ENCODE measurements around the gene PNPLA6. TPM values are rescaled to one million over a fixed set of nuclear protein-coding genes. Genes with fewer than 3 reads are reported as not detected.

PNPLA6 gene
- total RNA-seq, 1 experiment from 2014 or later = 60.1 TPM

DNA sequence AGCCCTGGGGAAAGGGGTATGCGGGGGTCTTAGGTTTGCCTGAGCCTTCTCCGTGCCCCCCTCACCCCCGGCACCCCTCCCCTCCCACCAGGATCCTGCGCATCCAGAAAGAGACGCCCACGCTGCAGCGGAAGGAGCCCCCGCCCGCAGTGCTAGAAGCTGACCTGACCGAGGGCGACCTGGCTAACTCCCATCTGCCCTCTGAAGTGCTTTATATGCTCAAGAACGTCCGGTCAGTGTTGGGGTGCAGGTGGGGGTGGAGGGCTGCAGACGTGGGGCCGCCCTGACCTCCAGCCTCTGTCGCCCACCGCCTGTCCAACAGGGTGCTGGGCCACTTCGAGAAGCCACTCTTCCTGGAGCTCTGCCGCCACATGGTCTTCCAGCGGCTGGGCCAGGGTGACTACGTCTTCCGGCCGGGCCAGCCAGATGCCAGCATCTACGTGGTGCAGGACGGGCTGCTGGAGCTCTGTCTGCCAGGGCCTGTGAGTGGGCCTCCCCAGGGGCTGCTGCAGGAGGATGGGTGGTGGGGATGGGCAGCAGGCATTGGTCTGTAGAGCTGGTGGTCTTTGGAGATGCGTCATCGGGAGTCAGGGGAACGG lies 4.4 kb downstream of the PNPLA6 start:
- TF ChIP-seq, protein P1, sequence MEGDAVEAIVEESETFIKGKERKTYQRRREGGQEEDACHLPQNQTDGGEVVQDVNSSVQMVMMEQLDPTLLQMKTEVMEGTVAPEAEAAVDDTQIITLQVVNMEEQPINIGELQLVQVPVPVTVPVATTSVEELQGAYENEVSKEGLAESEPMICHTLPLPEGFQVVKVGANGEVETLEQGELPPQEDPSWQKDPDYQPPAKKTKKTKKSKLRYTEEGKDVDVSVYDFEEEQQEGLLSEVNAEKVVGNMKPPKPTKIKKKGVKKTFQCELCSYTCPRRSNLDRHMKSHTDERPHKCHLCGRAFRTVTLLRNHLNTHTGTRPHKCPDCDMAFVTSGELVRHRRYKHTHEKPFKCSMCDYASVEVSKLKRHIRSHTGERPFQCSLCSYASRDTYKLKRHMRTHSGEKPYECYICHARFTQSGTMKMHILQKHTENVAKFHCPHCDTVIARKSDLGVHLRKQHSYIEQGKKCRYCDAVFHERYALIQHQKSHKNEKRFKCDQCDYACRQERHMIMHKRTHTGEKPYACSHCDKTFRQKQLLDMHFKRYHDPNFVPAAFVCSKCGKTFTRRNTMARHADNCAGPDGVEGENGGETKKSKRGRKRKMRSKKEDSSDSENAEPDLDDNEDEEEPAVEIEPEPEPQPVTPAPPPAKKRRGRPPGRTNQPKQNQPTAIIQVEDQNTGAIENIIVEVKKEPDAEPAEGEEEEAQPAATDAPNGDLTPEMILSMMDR (IDR thresholded peaks at IDR 0.05; ENCODE audit: unreplicated experiment) = no peak
- DNase-seq = no peak
- CTCF ChIA-PET = no interaction called here
- Mint-ChIP-seq H3K4me3 (ENCODE audit: low read depth, unreplicated experiment) (no peak overlapping the region), H3K9me3 (ENCODE audit: low read depth, unreplicated experiment) (no peaks in the 10 kb centered on the region), H3K27ac (ENCODE audit: unreplicated experiment) (no peak overlapping the region), H3K27me3 (ENCODE audit: unreplicated experiment) (no peaks in the 10 kb centered on the region), H3K36me3 (ENCODE audit: insufficient read depth, unreplicated experiment) (peaks cover 19% of the 10 kb centered on the region), H3K4me1 (ENCODE audit: low read depth, unreplicated experiment) (no peaks in the 10 kb centered on the region)
- no TSS peak for BruUV-seq (replicated peaks)
- intact Hi-C loops (cut with micrococcal nuclease; ENCODE audit: unreplicated experiment) = no loop called here

DNA sequence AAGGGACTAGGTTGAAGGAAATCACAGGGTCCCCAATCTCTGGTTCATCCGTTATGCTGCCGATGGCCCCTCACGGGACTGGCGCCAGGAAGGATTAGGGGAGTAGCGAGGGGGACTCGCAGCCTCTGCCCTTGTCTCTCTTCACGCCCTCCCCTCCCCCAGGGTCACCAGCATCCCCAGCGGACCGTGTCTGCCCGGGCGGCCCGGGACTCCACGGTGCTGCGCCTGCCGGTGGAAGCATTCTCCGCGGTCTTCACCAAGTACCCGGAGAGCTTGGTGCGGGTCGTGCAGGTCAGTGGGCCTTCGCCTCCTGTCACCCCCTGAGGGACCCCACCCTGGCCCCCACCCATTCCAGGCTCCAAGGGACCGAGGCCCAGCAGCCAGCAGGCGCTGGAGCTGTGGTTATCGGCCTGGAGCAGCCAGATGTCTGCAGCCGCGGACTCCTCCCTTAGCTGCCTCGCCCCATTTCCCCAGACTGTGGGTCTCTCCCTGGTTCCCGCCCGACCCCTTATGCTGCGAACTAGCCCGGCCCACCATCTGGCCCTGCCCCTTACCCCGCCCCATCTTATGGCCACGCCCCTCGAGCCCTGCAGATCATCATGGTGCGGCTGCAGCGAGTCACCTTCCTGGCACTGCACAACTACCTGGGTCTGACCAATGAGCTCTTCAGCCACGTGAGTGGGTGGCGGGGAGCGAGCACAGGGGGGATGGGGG lies 5.4 kb downstream of the PNPLA6 start:
- no peak for DNase-seq
- no peaks in the 10 kb centered on the region for H3K9me3 Mint-ChIP-seq (ENCODE audit: low read depth, unreplicated experiment)
- intact Hi-C loops (cut with micrococcal nuclease; ENCODE audit: unreplicated experiment) = no loop called here
- H3K4me1 Mint-ChIP-seq (ENCODE audit: low read depth, unreplicated experiment) = no peaks in the 10 kb centered on the region
- no peak overlapping the region for H3K4me3 Mint-ChIP-seq (ENCODE audit: low read depth, unreplicated experiment)
- TF ChIP-seq, protein P1 (IDR thresholded peaks at IDR 0.05; ENCODE audit: unreplicated experiment) = no peak
- H3K27me3 Mint-ChIP-seq (ENCODE audit: unreplicated experiment) = no peaks in the 10 kb centered on the region
- H3K36me3 Mint-ChIP-seq (ENCODE audit: insufficient read depth, unreplicated experiment) = peaks cover 9% of the 10 kb centered on the region
- CTCF ChIA-PET = interaction anchor here (0.6 kb wide), 1 partner anchor 264 kb away, joined by 5 read pairs; no protein-coding TSS in a partner anchor
- no TSS peak for BruUV-seq (replicated peaks)
- no peak overlapping the region for H3K27ac Mint-ChIP-seq (ENCODE audit: unreplicated experiment)

DNA sequence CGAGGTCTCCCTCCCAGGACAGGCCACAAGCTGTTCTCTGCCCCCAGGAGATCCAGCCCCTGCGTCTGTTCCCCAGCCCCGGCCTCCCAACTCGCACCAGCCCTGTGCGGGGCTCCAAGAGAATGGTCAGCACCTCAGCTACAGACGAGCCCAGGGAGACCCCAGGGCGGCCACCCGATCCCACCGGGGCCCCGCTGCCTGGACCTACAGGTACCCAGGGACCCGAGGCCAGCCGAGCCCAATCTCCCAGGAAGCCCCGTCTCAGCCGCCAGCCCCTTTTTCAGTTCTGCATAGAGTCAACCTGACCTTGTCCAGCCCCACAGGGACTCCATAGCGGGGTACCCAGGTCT lies 5.9 kb downstream of the PNPLA6 start:
- CTCF ChIA-PET = interaction anchor here (0.6 kb wide), 1 partner anchor 263 kb away, joined by 5 read pairs; no protein-coding TSS in a partner anchor
- Mint-ChIP-seq H3K9me3 (ENCODE audit: low read depth, unreplicated experiment) (no peaks in the 10 kb centered on the region), H3K4me3 (ENCODE audit: low read depth, unreplicated experiment) (no peak overlapping the region), H3K4me1 (ENCODE audit: low read depth, unreplicated experiment) (no peaks in the 10 kb centered on the region), H3K27me3 (ENCODE audit: unreplicated experiment) (no peaks in the 10 kb centered on the region), H3K27ac (ENCODE audit: unreplicated experiment) (no peak overlapping the region), H3K36me3 (ENCODE audit: insufficient read depth, unreplicated experiment) (peaks cover 4% of the 10 kb centered on the region)
- no TSS peak for BruUV-seq (replicated peaks)
- DNase-seq = no peak
- intact Hi-C loops (cut with micrococcal nuclease; ENCODE audit: unreplicated experiment) = no loop called here
- TF ChIP-seq, protein P1 (IDR thresholded peaks at IDR 0.05; ENCODE audit: unreplicated experiment) = no peak

DNA sequence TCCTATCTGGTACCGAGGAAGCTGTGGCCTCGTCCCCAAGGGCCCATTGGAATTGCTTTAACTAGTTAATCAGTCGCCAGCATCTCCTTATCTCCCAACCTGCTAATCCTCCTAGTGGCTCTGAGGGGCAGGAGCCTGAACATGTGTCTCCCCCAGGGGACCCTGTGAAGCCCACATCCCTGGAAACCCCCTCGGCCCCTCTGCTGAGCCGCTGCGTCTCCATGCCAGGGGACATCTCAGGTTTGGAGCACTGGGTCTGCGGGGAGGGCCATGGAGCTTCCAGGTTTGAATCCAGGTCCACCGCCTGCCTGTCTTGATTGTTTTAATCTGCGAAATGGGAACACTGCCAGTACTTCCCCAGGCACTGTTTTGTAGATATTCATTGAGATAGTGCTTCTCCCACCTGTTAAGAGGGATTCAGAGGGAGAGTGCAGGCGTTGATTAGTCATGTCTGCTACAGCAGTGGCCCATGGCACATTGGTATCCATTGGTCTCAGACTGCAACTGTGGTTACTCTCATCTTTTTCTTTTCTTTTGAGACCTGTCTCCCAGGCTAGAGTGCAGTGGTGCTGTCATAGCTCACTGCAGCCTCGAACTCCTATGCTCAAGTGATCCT lies 6.4 kb downstream of the PNPLA6 start:
- BruUV-seq (replicated peaks) = no TSS peak

More for the DNA sequence above, 6.4 kb downstream of the PNPLA6 start:
- no peaks in the 10 kb centered on the region for H3K9me3 Mint-ChIP-seq (ENCODE audit: low read depth, unreplicated experiment)
- H3K4me1 Mint-ChIP-seq (ENCODE audit: low read depth, unreplicated experiment) = no peaks in the 10 kb centered on the region
- CTCF ChIA-PET = interaction anchor here (0.6 kb wide), 1 partner anchor 263 kb away, joined by 5 read pairs; no protein-coding TSS in a partner anchor
- H3K27ac Mint-ChIP-seq (ENCODE audit: unreplicated experiment) = no peak overlapping the region
- H3K36me3 Mint-ChIP-seq (ENCODE audit: insufficient read depth, unreplicated experiment) = no peaks in the 10 kb centered on the region
- H3K27me3 Mint-ChIP-seq (ENCODE audit: unreplicated experiment) = no peaks in the 10 kb centered on the region
- intact Hi-C loops (cut with micrococcal nuclease; ENCODE audit: unreplicated experiment) = no loop called here
- no peak for DNase-seq
- H3K4me3 Mint-ChIP-seq (ENCODE audit: low read depth, unreplicated experiment) = no peak overlapping the region
- TF ChIP-seq, protein P1 (IDR thresholded peaks at IDR 0.05; ENCODE audit: unreplicated experiment) = no peak

Measured in Calu3 (cell line).